Measurements from ENCODE around the gene AICDA. TPM values are rescaled to one million over a fixed set of nuclear protein-coding genes. Genes with fewer than 3 reads are reported as not detected.

The AICDA gene
- polyA plus RNA-seq, 1 donor (not counting 4 experiments of a cell fraction or from before 2014, with no cell fraction given) = not detected

- Histone ChIP-seq H3K4me1 (ENCODE audit: control insufficient read depth, extremely low read depth, insufficient read depth, low read length) (no peaks in the 10 kb centered on the region), H3K36me3 (ENCODE audit: control insufficient read depth in 2 of 2, extremely low read depth in 1 of 2, insufficient read depth in 2 of 2, low read length in 2 of 2) (no peaks in the 10 kb centered on the region), H3K4me3 (ENCODE audit: control insufficient read depth in 2 of 3, extremely low read depth in 1 of 3, insufficient read depth in 2 of 3, low read depth in 1 of 3, low read length in 3 of 3) (no peak overlapping the region), H3K9ac (ENCODE audit: control insufficient read depth, extremely low read depth, insufficient read depth, low read length) (no peak overlapping the region), H3K9me3 (ENCODE audit: control insufficient read depth, low read depth, low read length) (no peaks in the 10 kb centered on the region), H4K20me1 (ENCODE audit: control insufficient read depth, extremely low read depth, insufficient read depth, low read length) (no peaks in the 10 kb centered on the region), H3K27me3 (ENCODE audit: control insufficient read depth, extremely low read depth, insufficient read depth, low read length) (no peaks in the 10 kb centered on the region), H3K4me2 (ENCODE audit: control insufficient read depth, extremely low read depth, insufficient read depth, low read depth, low read length) (no peak overlapping the region), H3K9me1 (ENCODE audit: control insufficient read depth, extremely low read depth, insufficient read depth, low read length) (no peaks in the 10 kb centered on the region), H2AFZ (ENCODE audit: control insufficient read depth, low read length) (no peak overlapping the region), H3K27ac (ENCODE audit: control insufficient read depth, insufficient read depth, low read length) (no peak overlapping the region), H3K79me2 (ENCODE audit: control insufficient read depth, insufficient read depth, low read length) (no peaks in the 10 kb centered on the region)
- no peak for FAIRE-seq
- no peak for DNase-seq (ENCODE audit: low read depth, low spot score)
- dilution Hi-C loops (cut with MboI; ENCODE audit: extremely low pct_ligation_motif_present, low sequenced_read_pairs) = no loop called here
- no peak for TF ChIP-seq CTCF (optimal IDR thresholded peaks at IDR 0.05 in 1 of 3, IDR thresholded peaks at IDR 0.05 in 1 of 3, conservative IDR thresholded peaks at IDR 0.05 in 1 of 3; ENCODE audit: extremely low read depth in 1 of 3, insufficient read depth in 2 of 3, low read length in 3 of 3)
Measured at GRCh38 chr12:8581098-8581784, 31.4 kb downstream of the AICDA start.

GRCh38 chr12:8577879-8578278 lies 34.8 kb downstream of the AICDA start:
- Histone ChIP-seq H3K9ac (ENCODE audit: control insufficient read depth, extremely low read depth, insufficient read depth, low read length) (no peak overlapping the region), H3K27me3 (ENCODE audit: control insufficient read depth, extremely low read depth, insufficient read depth, low read length) (no peaks in the 10 kb centered on the region), H3K79me2 (ENCODE audit: control insufficient read depth, insufficient read depth, low read length) (no peaks in the 10 kb centered on the region), H3K36me3 (ENCODE audit: control insufficient read depth in 2 of 2, extremely low read depth in 1 of 2, insufficient read depth in 2 of 2, low read length in 2 of 2) (no peaks in the 10 kb centered on the region), H3K9me1 (ENCODE audit: control insufficient read depth, extremely low read depth, insufficient read depth, low read length) (no peaks in the 10 kb centered on the region), H3K27ac (ENCODE audit: control insufficient read depth, insufficient read depth, low read length) (no peak overlapping the region), H3K4me3 (ENCODE audit: control insufficient read depth in 2 of 3, extremely low read depth in 1 of 3, insufficient read depth in 2 of 3, low read depth in 1 of 3, low read length in 3 of 3) (no peak overlapping the region), H4K20me1 (ENCODE audit: control insufficient read depth, extremely low read depth, insufficient read depth, low read length) (no peaks in the 10 kb centered on the region), H3K9me3 (ENCODE audit: control insufficient read depth, low read depth, low read length) (no peaks in the 10 kb centered on the region), H2AFZ (ENCODE audit: control insufficient read depth, low read length) (no peak overlapping the region), H3K4me1 (ENCODE audit: control insufficient read depth, extremely low read depth, insufficient read depth, low read length) (no peaks in the 10 kb centered on the region), H3K4me2 (ENCODE audit: control insufficient read depth, extremely low read depth, insufficient read depth, low read depth, low read length) (no peak overlapping the region)
- FAIRE-seq = no peak
- DNase-seq (ENCODE audit: low read depth, low spot score) = no peak
- dilution Hi-C loops (cut with MboI; ENCODE audit: extremely low pct_ligation_motif_present, low sequenced_read_pairs) = no loop called here
- TF ChIP-seq EZH2 (IDR thresholded peaks at IDR 0.05; ENCODE audit: low read length) (no peak), CTCF (optimal IDR thresholded peaks at IDR 0.05 in 1 of 3, IDR thresholded peaks at IDR 0.05 in 1 of 3, conservative IDR thresholded peaks at IDR 0.05 in 1 of 3; ENCODE audit: extremely low read depth in 1 of 3, insufficient read depth in 2 of 3, low read length in 3 of 3) (no peak)

All from keratinocyte (primary cell).